Thoracic aorta (tissue), 2 donors: ENCODE data around the gene OPN1SW. TPM values are rescaled to one million over a fixed set of nuclear protein-coding genes. Genes with fewer than 3 reads are reported as not detected.

Source experiments
- ATAC-seq: fragments of 150-250 bp; one replicate; pipeline ENCODE4 v1.8.0; 2017; ENCODE audit warnings: low read depth; ENCODE audit not compliant: insufficient number of reproducible peaks, low FRiP score
- DNase-seq: peaks from one replicate; pipeline ENCODE4 v3.0.0-alpha.2; 2020; ENCODE audit warnings: low spot score
- H3K27ac ChIP-seq, 2 donors: fragments of 200-600 bp; sonication (generic); 1 replicate in 1 of 2; 2 replicates in 1 of 2; pipeline ENCODE4 v1.5.1; 2016; ENCODE audit warnings: mild to moderate bottlenecking in 2 of 2, moderate library complexity in 2 of 2
- H3K27me3 ChIP-seq: fragments of 200-600 bp; sonication (generic); replicated peaks from 2 replicates; pipeline ENCODE4 v1.6.0; 2016; ENCODE audit warnings: mild to moderate bottlenecking; ENCODE audit not compliant: insufficient read depth
- H3K36me3 ChIP-seq: fragments of 200-600 bp; sonication (generic); one replicate; pipeline ENCODE4 v1.5.1; 2016
- H3K4me1 ChIP-seq, 2 donors: fragments of 200-600 bp; sonication (generic); 1 replicate in 1 of 2; 2 replicates in 1 of 2; pipeline versions ENCODE4 v1.5.1 to v1.6.0; 2016; ENCODE audit warnings: low read depth in 2 of 2, mild to moderate bottlenecking in 1 of 2; ENCODE audit not compliant: control insufficient read depth in 1 of 2
- H3K4me3 ChIP-seq: fragments of 200-600 bp; sonication (generic); 2 replicates; pipeline ENCODE4 v1.5.1; 2016; ENCODE audit warnings: mild to moderate bottlenecking
- H3K9me3 ChIP-seq: fragments of 200-600 bp; sonication (generic); 2 replicates; pipeline ENCODE4 v1.5.1; 2016
- total RNA-seq, 2 donors: library from RNA; depleted of rRNA; stranded (reverse); fragments of >200 nt; gene quantifications; one replicate each; pipeline versions ENCODE4 v1.1.0 to v1.2.3, GENCODE V29; 2016
- TF ChIP-seq, protein P1 (sequence below): fragments of 200-600 bp; sonication (generic); IDR thresholded peaks from one replicate; pipeline ENCODE4 v1.5.1; 2019; ENCODE audit warnings: antibody characterized with exemption

OPN1SW gene
- total RNA-seq, 2 donors from 2014 or later: not detected

- Histone ChIP-seq H3K27ac (no peak overlapping the region), H3K36me3 (peaks cover 6% of the 10 kb centered on the region), H3K4me3 (no peak overlapping the region), H3K9me3 (no peaks in the 10 kb centered on the region), H3K4me1 (no peaks in the 10 kb centered on the region), H3K27me3 (no peaks in the 10 kb centered on the region)
- TF ChIP-seq, protein P1, sequence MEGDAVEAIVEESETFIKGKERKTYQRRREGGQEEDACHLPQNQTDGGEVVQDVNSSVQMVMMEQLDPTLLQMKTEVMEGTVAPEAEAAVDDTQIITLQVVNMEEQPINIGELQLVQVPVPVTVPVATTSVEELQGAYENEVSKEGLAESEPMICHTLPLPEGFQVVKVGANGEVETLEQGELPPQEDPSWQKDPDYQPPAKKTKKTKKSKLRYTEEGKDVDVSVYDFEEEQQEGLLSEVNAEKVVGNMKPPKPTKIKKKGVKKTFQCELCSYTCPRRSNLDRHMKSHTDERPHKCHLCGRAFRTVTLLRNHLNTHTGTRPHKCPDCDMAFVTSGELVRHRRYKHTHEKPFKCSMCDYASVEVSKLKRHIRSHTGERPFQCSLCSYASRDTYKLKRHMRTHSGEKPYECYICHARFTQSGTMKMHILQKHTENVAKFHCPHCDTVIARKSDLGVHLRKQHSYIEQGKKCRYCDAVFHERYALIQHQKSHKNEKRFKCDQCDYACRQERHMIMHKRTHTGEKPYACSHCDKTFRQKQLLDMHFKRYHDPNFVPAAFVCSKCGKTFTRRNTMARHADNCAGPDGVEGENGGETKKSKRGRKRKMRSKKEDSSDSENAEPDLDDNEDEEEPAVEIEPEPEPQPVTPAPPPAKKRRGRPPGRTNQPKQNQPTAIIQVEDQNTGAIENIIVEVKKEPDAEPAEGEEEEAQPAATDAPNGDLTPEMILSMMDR: no peak
- DNase-seq (no peak), ATAC-seq (no peak)
These were observed 37.0 kb upstream of the OPN1SW start for GRCh38 chr7:128812514-128813168.

GRCh38 chr7:128811631-128812430 lies 36.2 kb upstream of the OPN1SW start:
- no peaks in the 10 kb centered on the region for H3K4me1 ChIP-seq
- peaks cover 6% of the 10 kb centered on the region for H3K36me3 ChIP-seq
- ATAC-seq (no peak), DNase-seq (no peak)
- no peaks in the 10 kb centered on the region for H3K9me3 ChIP-seq
- H3K4me3 ChIP-seq: no peak overlapping the region
- H3K27ac ChIP-seq: no peak overlapping the region
- TF ChIP-seq, protein P1: no peak
- H3K27me3 ChIP-seq: no peaks in the 10 kb centered on the region

DNA sequence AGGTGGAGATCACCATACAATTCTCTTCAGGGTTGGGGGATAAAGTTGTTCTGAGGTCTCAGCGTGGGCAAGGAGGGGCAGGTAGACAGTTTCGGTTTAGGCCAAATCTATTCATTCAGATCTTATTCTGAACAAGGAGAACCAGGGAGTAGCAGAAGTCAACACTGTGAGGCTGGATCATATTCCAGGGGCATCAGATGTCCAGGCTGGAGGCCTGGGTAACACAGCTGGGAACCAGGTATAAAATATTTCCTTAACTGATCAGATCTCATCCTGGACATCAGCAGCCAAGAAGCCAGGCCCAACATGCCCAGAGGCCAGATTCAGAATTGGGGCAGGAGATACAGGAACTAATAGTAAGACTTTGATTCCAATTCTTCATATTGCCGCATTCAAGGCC lies 35.4 kb upstream of the OPN1SW start:
- Histone ChIP-seq H3K27me3 (no peaks in the 10 kb centered on the region), H3K9me3 (no peaks in the 10 kb centered on the region), H3K27ac (no peak overlapping the region), H3K4me1 (no peaks in the 10 kb centered on the region), H3K36me3 (peaks cover 12% of the 10 kb centered on the region), H3K4me3 (no peak overlapping the region)
- TF ChIP-seq, protein P1: no peak
- ATAC-seq (no peak), DNase-seq (no peak)

DNA sequence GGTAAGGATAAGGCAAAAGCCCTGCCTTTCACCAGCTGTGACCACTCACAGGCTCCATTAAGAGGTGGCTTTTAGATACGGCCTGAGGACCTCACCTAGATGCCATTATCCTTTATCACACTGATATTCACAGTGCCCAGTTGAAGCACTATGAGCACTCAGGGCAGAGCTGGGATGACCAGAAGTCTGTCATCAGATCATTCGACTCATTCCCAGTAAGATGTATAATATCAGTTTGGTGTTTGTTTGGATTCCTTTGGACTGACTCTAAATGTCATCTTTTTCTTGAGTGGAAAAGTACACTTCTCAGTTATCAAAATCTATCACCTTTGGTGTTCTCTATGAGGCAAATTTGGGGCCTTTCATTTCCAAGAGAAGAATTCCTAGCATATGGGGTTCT lies 34.9 kb upstream of the OPN1SW start:
- no peak overlapping the region for H3K4me3 ChIP-seq
- ATAC-seq (no peak), DNase-seq (no peak)
- H3K27me3 ChIP-seq: no peaks in the 10 kb centered on the region
- TF ChIP-seq, protein P1: no peak
- peaks cover 12% of the 10 kb centered on the region for H3K36me3 ChIP-seq
- no peaks in the 10 kb centered on the region for H3K9me3 ChIP-seq
- H3K4me1 ChIP-seq: no peaks in the 10 kb centered on the region
- H3K27ac ChIP-seq: no peak overlapping the region

- H3K36me3 ChIP-seq: peaks cover 12% of the 10 kb centered on the region
- H3K27ac ChIP-seq: no peak overlapping the region
- TF ChIP-seq, protein P1: no peak
- no peaks in the 10 kb centered on the region for H3K9me3 ChIP-seq
- ATAC-seq: no peak
- no peaks in the 10 kb centered on the region for H3K27me3 ChIP-seq
- no peak for DNase-seq
- no peak overlapping the region for H3K4me3 ChIP-seq
- H3K4me1 ChIP-seq: no peaks in the 10 kb centered on the region
These were observed 33.8 kb upstream of the OPN1SW start for GRCh38 chr7:128809363-128809762.
